HepG2 (cell line): ENCODE results near the gene ZNF770. TPM values are rescaled to one million over a fixed set of nuclear protein-coding genes. Genes with fewer than 3 reads are reported as not detected.

Source experiments
- ATAC-seq: fragments of 200-7000 bp; cut with Tn5 transposase; 3 replicates; pipeline ENCODE4 v1.9.1; 2020; ENCODE audit warnings: mild to moderate bottlenecking, moderate library complexity
- BruUV-seq: library from RNA; stranded (reverse); fragments of 400-500 nt; replicated peaks from 2 replicates; lab custom pipeline; 2021; lab: Mats Ljungman, UMichigan
- CTCF ChIA-PET: fragments of 300-600 bp; formaldehyde crosslinking; extraction: SDS; loops from one replicate; lab custom pipeline; 2021; ENCODE audit warnings: low total read pairs, inconsistent platforms, low intra/inter-chr PET ratio; lab: Yijun Ruan, JAX
- POLR2A ChIA-PET: fragments of 350-600 bp; sonication (Branson Sonifier 250); formaldehyde crosslinking; loops from one replicate; lab custom pipeline; 2020; ENCODE audit warnings: antibody characterized with exemption, inconsistent platforms; lab: Yijun Ruan, JAX
- DNase-seq: peaks from one replicate; pipeline ENCODE4 v3.0.0-alpha.2; 2015; ENCODE audit warnings: low spot score
- FAIRE-seq: peaks from 3 replicates; lab custom pipeline; 2011; peaks lifted over from hg19 to GRCh38; lab: Jason Lieb, UNC
- H2AFZ ChIP-seq: one replicate; pipeline ENCODE4 v1.6.1; 2011; ENCODE audit warnings: low read length, inconsistent platforms
- H3K27ac ChIP-seq: fragments of 300-600 bp; 3 replicates; pipeline ENCODE4 v1.8.0; 2011; ENCODE audit warnings: mixed run types, mild to moderate bottlenecking, mixed read lengths, low read length, inconsistent platforms; ENCODE audit not compliant: insufficient read depth; ENCODE audit errors: extremely low read length
- H3K27me3 ChIP-seq, 2 experiments: fragments of 200-600 bp in 1 of 2; 2 replicates in 1 of 2; 3 replicates in 1 of 2; pipeline versions ENCODE4 v1.6.0 to v1.8.0; 2011; ENCODE audit warnings: low read length in 2 of 2, mild to moderate bottlenecking in 2 of 2, moderate library complexity in 2 of 2, inconsistent platforms in 1 of 2; ENCODE audit not compliant: insufficient read depth in 2 of 2, control insufficient read depth in 1 of 2
- H3K36me3 ChIP-seq, 2 experiments: fragments of 200-600 bp in 1 of 2; replicated peaks in 1 of 2; 2 replicates in 1 of 2; 3 replicates in 1 of 2; pipeline versions ENCODE4 v1.5.1 to v1.8.0; 2011; ENCODE audit warnings: low read length in 2 of 2, inconsistent platforms in 1 of 2; ENCODE audit not compliant: insufficient read depth in 2 of 2, control insufficient read depth in 1 of 2
- H3K4me1 ChIP-seq: 2 replicates; pipeline ENCODE4 v1.5.1; 2012; ENCODE audit warnings: low read length, inconsistent platforms; ENCODE audit not compliant: insufficient read depth
- H3K4me2 ChIP-seq: 2 replicates; pipeline ENCODE4 v1.6.0; 2011; ENCODE audit warnings: low read depth, low read length, inconsistent platforms
- H3K4me3 ChIP-seq, 3 experiments: fragments of 200-600 bp in 1 of 3; sonication (generic), shearing (Covaris generic) in 1 of 3; replicated peaks in 1 of 3; 2 replicates each; pipeline ENCODE4 v1.5.1; 2011 to 2016; ENCODE audit warnings: low read length in 3 of 3, inconsistent platforms in 2 of 3, low read depth in 2 of 3, mild to moderate bottlenecking in 2 of 3, control low read depth in 1 of 3, mixed read lengths in 1 of 3; ENCODE audit not compliant: insufficient read depth in 1 of 3
- H3K79me2 ChIP-seq: one replicate; pipeline ENCODE4 v1.6.1; 2011; ENCODE audit warnings: low read length, inconsistent platforms; ENCODE audit not compliant: insufficient read depth
- H3K9ac ChIP-seq: 2 replicates; pipeline ENCODE4 v1.6.0; 2011; ENCODE audit warnings: mild to moderate bottlenecking, low read depth, low read length, inconsistent platforms; ENCODE audit not compliant: insufficient read depth
- H3K9me3 ChIP-seq: 2 replicates; pipeline ENCODE4 v1.5.1; 2012; ENCODE audit warnings: mild to moderate bottlenecking, low read length
- H4K20me1 ChIP-seq: 2 replicates; pipeline ENCODE4 v1.6.0; 2011; ENCODE audit warnings: inconsistent platforms, mild to moderate bottlenecking, low read length, moderate library complexity; ENCODE audit not compliant: insufficient read depth
- ADNP ChIP-seq: sonication (generic); formaldehyde crosslinking; IDR thresholded peaks from 2 replicates; pipeline ENCODE4 v1.4.0; 2020; ENCODE audit warnings: missing genetic modification reagents
- AKAP8 ChIP-seq: sonication (generic); formaldehyde crosslinking; IDR thresholded peaks from 2 replicates; pipeline ENCODE4 v1.5.1; 2020; ENCODE audit warnings: mild to moderate bottlenecking, missing genetic modification reagents
- ARID4A ChIP-seq: sonication (generic); formaldehyde crosslinking; IDR thresholded peaks from 2 replicates; pipeline ENCODE4 v1.5.0; 2020; ENCODE audit warnings: mild to moderate bottlenecking, missing genetic modification reagents, borderline replicate concordance
- ATF3 ChIP-seq: sonication (generic); formaldehyde crosslinking; IDR thresholded peaks from 2 replicates; pipeline ENCODE4 v1.4.0; 2020; ENCODE audit warnings: missing genetic modification reagents
- CBX5 ChIP-seq: sonication (generic); formaldehyde crosslinking; IDR thresholded peaks from 2 replicates; pipeline ENCODE4 v1.4.0; 2020; ENCODE audit warnings: missing genetic modification reagents, borderline replicate concordance
- DNMT3B ChIP-seq: conservative IDR thresholded peaks from 2 replicates; pipeline ENCODE4 v1.6.1; 2016; ENCODE audit warnings: missing biosample characterization, control low read depth
- HDAC2 ChIP-seq: sonication (generic); formaldehyde crosslinking; IDR thresholded peaks from 2 replicates; pipeline ENCODE4 v1.4.0; 2020; ENCODE audit warnings: missing genetic modification reagents
- HES4 ChIP-seq: sonication (generic); formaldehyde crosslinking; IDR thresholded peaks from 2 replicates; pipeline ENCODE4 v1.9.0; 2021; ENCODE audit warnings: mild to moderate bottlenecking, missing genetic modification reagents, borderline replicate concordance
- MED8 ChIP-seq: sonication (generic); formaldehyde crosslinking; IDR thresholded peaks from 2 replicates; pipeline ENCODE4 v1.8.1; 2023; ENCODE audit warnings: mild to moderate bottlenecking, missing genetic modification reagents; ENCODE audit not compliant: insufficient replicate concordance
- MYC ChIP-seq: sonication (generic); formaldehyde crosslinking; IDR thresholded peaks from 2 replicates; pipeline ENCODE4 v1.9.0; 2021; ENCODE audit warnings: missing genetic modification reagents, borderline replicate concordance
- RFX3 ChIP-seq: IDR thresholded peaks from 2 replicates; pipeline ENCODE4 v1.6.1; 2016; ENCODE audit warnings: missing biosample characterization, missing genetic modification reagents
- RFXANK ChIP-seq: IDR thresholded peaks from 2 replicates; pipeline ENCODE4 v1.6.1; 2016
- ZBTB21 ChIP-seq: sonication (generic); formaldehyde crosslinking; IDR thresholded peaks from 2 replicates; pipeline ENCODE4 v1.4.0; 2020; ENCODE audit warnings: missing genetic modification reagents
- ZMYM4 ChIP-seq: sonication (generic); formaldehyde crosslinking; IDR thresholded peaks from 2 replicates; pipeline ENCODE4 v1.8.1; 2023; ENCODE audit warnings: mild to moderate bottlenecking, missing genetic modification reagents
- ZNF841 ChIP-seq: sonication (generic); formaldehyde crosslinking; IDR thresholded peaks from 2 replicates; pipeline ENCODE4 v1.8.1; 2023; ENCODE audit warnings: missing genetic modification reagents, borderline replicate concordance
- ZSCAN22 ChIP-seq: sonication (generic); formaldehyde crosslinking; IDR thresholded peaks from 2 replicates; pipeline ENCODE4 v1.4.0; 2020; ENCODE audit warnings: mild to moderate bottlenecking, missing genetic modification reagents
- ZUFSP ChIP-seq: sonication (generic); formaldehyde crosslinking; IDR thresholded peaks from 2 replicates; pipeline ENCODE4 v1.9.0; 2021; ENCODE audit warnings: missing genetic modification reagents, mild to moderate bottlenecking, borderline replicate concordance
- WGBS: methylation state at CpG from one replicate; pipeline ENCODE4 v1.1.6; 2017; ENCODE audit warnings: low lambda C conversion rate; 5-methylcytosine and 5-hydroxymethylcytosine counted together
- in situ Hi-C: cut with HindIII; loops from 2 replicates; pipeline ENCODE4 v1.10.0; 2017; ENCODE audit warnings: low pct_unique_long_range_greater_than_20kb; ENCODE audit not compliant: extremely low pct_ligation_motif_present
- intact Hi-C: fragments of 100-400 bp; cut with micrococcal nuclease; formaldehyde crosslinking; loops from one replicate; pipeline ENCODE4 v1.10.0; 2022; ENCODE audit not compliant: unreplicated experiment
- polyA plus RNA-seq, 8 experiments: library from polyadenylated mRNA; depleted of rRNA in 3 of 8; stranded (reverse) in 7 of 8; unstranded in 1 of 8; fragments of >200 nt; fragmentation: Illumina TruSeq in 4 of 8; extraction: Trizol in 4 of 8; gene quantifications; 2 replicates each; pipeline versions ENCODE4 v1.2.1 to v1.2.3, GENCODE V29; 2011 to 2016; ENCODE audit warnings: low read depth in 4 of 8, missing spikeins in 1 of 8, mixed read lengths in 1 of 8; ENCODE audit not compliant: insufficient read depth in 1 of 8
- total RNA-seq, 5 experiments: library from RNA; depleted of rRNA; stranded (reverse); fragments of >200 nt; fragmentation: Illumina TruSeq; extraction: Trizol; gene quantifications; 2 replicates each; pipeline ENCODE4 v1.2.3, GENCODE V29; 2016; ENCODE audit warnings: low read depth in 1 of 5
- TF ChIP-seq, protein P1 (sequence below): sonication (generic); formaldehyde crosslinking; IDR thresholded peaks from 2 replicates; pipeline ENCODE4 v1.4.0; 2020; ENCODE audit warnings: mild to moderate bottlenecking, missing genetic modification reagents
- TF ChIP-seq, protein P2 (sequence below): sonication (generic); formaldehyde crosslinking; IDR thresholded peaks from 2 replicates; pipeline ENCODE4 v1.5.1; 2020; ENCODE audit warnings: mild to moderate bottlenecking, missing genetic modification reagents, moderate library complexity

The ZNF770 gene
- total and polyA plus RNA-seq, 2 of the 13 experiments (the other 11 are each of a cell fraction or from before 2014, with no cell fraction given), result 15.5 to 33.1 TPM

- Histone ChIP-seq H3K27me3 (no peaks in the 10 kb centered on the region; a peak in 1 of 5 replicates), H3K27ac (no peak overlapping the region), H3K4me1 (peaks cover 15% of the 10 kb centered on the region), H3K4me2 (no peak overlapping the region), H3K4me3 (no peak overlapping the region), H3K79me2 (no peaks in the 10 kb centered on the region), H2AFZ (no peak overlapping the region), H4K20me1 (no peaks in the 10 kb centered on the region), H3K9me3 (no peaks in the 10 kb centered on the region), H3K9ac (no peak overlapping the region), H3K36me3 (no peaks in the 10 kb centered on the region)
- BruUV-seq, result no TSS peak
- intact Hi-C loops, result no loop called here
- ChIA-PET POLR2A (no interaction called here), CTCF (no interaction called here)
- no peak for DNase-seq
- ATAC-seq, result no peak
- WGBS, result 32% methylated on average over 4 of the region's 4 CpGs
- FAIRE-seq, result no peak
- in situ Hi-C loops, result no loop called here
- TF ChIP-seq MED8 (CRISPR knock-in tag), result no peak
- no peak for TF ChIP-seq ZMYM4 (CRISPR knock-in tag)
- TF ChIP-seq ZBTB21, result no peak
- TF ChIP-seq, protein P1, sequence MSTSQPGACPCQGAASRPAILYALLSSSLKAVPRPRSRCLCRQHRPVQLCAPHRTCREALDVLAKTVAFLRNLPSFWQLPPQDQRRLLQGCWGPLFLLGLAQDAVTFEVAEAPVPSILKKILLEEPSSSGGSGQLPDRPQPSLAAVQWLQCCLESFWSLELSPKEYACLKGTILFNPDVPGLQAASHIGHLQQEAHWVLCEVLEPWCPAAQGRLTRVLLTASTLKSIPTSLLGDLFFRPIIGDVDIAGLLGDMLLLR (CRISPR knock-in tag), result no peak
- TF ChIP-seq ATF3 (CRISPR knock-in tag), result no peak
- TF ChIP-seq ADNP (CRISPR knock-in tag), result no peak
- no peak for TF ChIP-seq ZSCAN22 (CRISPR knock-in tag)
- TF ChIP-seq DNMT3B (CRISPR knock-in tag), result no peak
- TF ChIP-seq, protein P2, sequence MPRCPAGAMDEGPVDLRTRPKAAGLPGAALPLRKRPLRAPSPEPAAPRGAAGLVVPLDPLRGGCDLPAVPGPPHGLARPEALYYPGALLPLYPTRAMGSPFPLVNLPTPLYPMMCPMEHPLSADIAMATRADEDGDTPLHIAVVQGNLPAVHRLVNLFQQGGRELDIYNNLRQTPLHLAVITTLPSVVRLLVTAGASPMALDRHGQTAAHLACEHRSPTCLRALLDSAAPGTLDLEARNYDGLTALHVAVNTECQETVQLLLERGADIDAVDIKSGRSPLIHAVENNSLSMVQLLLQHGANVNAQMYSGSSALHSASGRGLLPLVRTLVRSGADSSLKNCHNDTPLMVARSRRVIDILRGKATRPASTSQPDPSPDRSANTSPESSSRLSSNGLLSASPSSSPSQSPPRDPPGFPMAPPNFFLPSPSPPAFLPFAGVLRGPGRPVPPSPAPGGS (CRISPR knock-in tag), result no peak
- no peak for TF ChIP-seq ZNF841 (CRISPR knock-in tag)
- no peak for TF ChIP-seq AKAP8 (CRISPR knock-in tag)
- no peak for TF ChIP-seq HDAC2 (CRISPR knock-in tag)
- TF ChIP-seq ARID4A, result no peak
- no peak for TF ChIP-seq HES4 (CRISPR knock-in tag)
- no peak for TF ChIP-seq RFXANK (CRISPR knock-in tag)
- TF ChIP-seq CBX5 (CRISPR knock-in tag), result no peak
- TF ChIP-seq ZUFSP (CRISPR knock-in tag), result no peak
- TF ChIP-seq MYC (CRISPR knock-in tag), result no peak
- no peak for TF ChIP-seq RFX3
These were observed 5.8 kb upstream of the ZNF770 start for GRCh38 chr15:34993877-34994276.
